IMR-90 (cell line): Measurements from ENCODE around the gene ANKRD22. TPM values are rescaled to one million over a fixed set of nuclear protein-coding genes. Genes with fewer than 3 reads are reported as not detected.

Experiments used
- ATAC-seq: fragments of 200-7000 bp; cut with Tn5 transposase; 2 replicates; pipeline ENCODE4 v1.9.1; 2020; ENCODE audit warnings: low read depth, mild to moderate bottlenecking, moderate library complexity
- BruUV-seq: library from RNA; stranded (reverse); fragments of 400-500 nt; replicated peaks from 2 replicates; lab custom pipeline; 2021; lab: Mats Ljungman, UMichigan
- CTCF ChIA-PET: fragments of 300-600 bp; formaldehyde crosslinking; extraction: SDS; loops from one replicate; lab custom pipeline; 2021; ENCODE audit warnings: antibody characterized with exemption; lab: Yijun Ruan, JAX
- POLR2A ChIA-PET: fragments of 300-600 bp; sonication (Branson Sonifier 250); formaldehyde crosslinking; loops from one replicate; lab custom pipeline; 2022; ENCODE audit warnings: antibody characterized with exemption; ENCODE audit not compliant: unreplicated experiment; lab: Charles Lee
- DNase-seq: peaks from one replicate; pipeline ENCODE4 v3.0.0; 2013
- H2AFZ ChIP-seq: replicated peaks from 2 replicates; pipeline ENCODE3; 2013; ENCODE audit warnings: low read length, mild to moderate bottlenecking; ENCODE audit not compliant: poor library complexity
- H2AK5ac ChIP-seq: 2 replicates; pipeline ENCODE4 v1.6.1; 2013; ENCODE audit warnings: low read depth, low read length, inconsistent platforms
- H2AK9ac ChIP-seq: replicated peaks from 2 replicates; pipeline ENCODE3; 2013; ENCODE audit warnings: mild to moderate bottlenecking, low read depth, low read length, moderate library complexity; ENCODE audit not compliant: poor library complexity
- H2BK120ac ChIP-seq: 2 replicates; pipeline ENCODE4 v1.6.1; 2013; ENCODE audit warnings: low read depth, low read length, inconsistent platforms
- H2BK15ac ChIP-seq: 3 replicates; pipeline ENCODE4 v1.6.1; 2013; ENCODE audit warnings: low read depth, low read length, inconsistent platforms
- H2BK20ac ChIP-seq: 2 replicates; pipeline ENCODE4 v1.6.1; 2013; ENCODE audit warnings: low read depth, mild to moderate bottlenecking, inconsistent platforms, low read length, moderate library complexity
- H2BK5ac ChIP-seq: 2 replicates; pipeline ENCODE4 v1.6.1; 2013; ENCODE audit warnings: mild to moderate bottlenecking, low read depth, low read length, inconsistent platforms; ENCODE audit not compliant: poor library complexity, severe bottlenecking
- H3K14ac ChIP-seq: replicated peaks from 2 replicates; pipeline ENCODE4 v1.6.1; 2013; ENCODE audit warnings: low read depth, low read length, inconsistent platforms
- H3K18ac ChIP-seq: 2 replicates; pipeline ENCODE4 v1.6.1; 2013; ENCODE audit warnings: low read depth, low read length, control low read depth
- H3K23ac ChIP-seq: 2 replicates; pipeline ENCODE4 v1.6.1; 2013; ENCODE audit warnings: low read depth, low read length, inconsistent platforms
- H3K27ac ChIP-seq: 2 replicates; pipeline ENCODE4 v1.5.1; 2013; ENCODE audit warnings: mild to moderate bottlenecking, control low read depth, low read length; ENCODE audit not compliant: insufficient read depth
- H3K27me3 ChIP-seq: 2 replicates; pipeline ENCODE4 v1.6.1; 2013; ENCODE audit warnings: low read length; ENCODE audit not compliant: control insufficient read depth, insufficient read depth
- H3K36me3 ChIP-seq: 2 replicates; pipeline ENCODE4 v1.6.1; 2013; ENCODE audit warnings: low read length, mixed read lengths; ENCODE audit not compliant: control insufficient read depth, insufficient read depth
- H3K4ac ChIP-seq: 2 replicates; pipeline ENCODE4 v1.6.1; 2013; ENCODE audit warnings: low read depth, low read length, inconsistent platforms
- H3K4me1 ChIP-seq: 2 replicates; pipeline ENCODE4 v1.6.1; 2013; ENCODE audit warnings: low read length, mixed read lengths; ENCODE audit not compliant: control insufficient read depth, insufficient read depth
- H3K4me2 ChIP-seq: 2 replicates; pipeline ENCODE4 v1.6.1; 2013; ENCODE audit warnings: low read depth, mild to moderate bottlenecking, control low read depth, low read length, moderate library complexity
- H3K4me3 ChIP-seq: 2 replicates; pipeline ENCODE4 v1.5.1; 2013; ENCODE audit warnings: low read depth, mild to moderate bottlenecking, control low read depth, low read length, moderate library complexity; ENCODE audit not compliant: insufficient read depth
- H3K56ac ChIP-seq: 2 replicates; pipeline ENCODE4 v1.6.1; 2013; ENCODE audit warnings: low read length, inconsistent platforms; ENCODE audit not compliant: insufficient read depth; ENCODE audit errors: extremely low read depth
- H3K79me1 ChIP-seq, 2 experiments: 2 replicates each; pipeline ENCODE4 v1.6.1; 2013; ENCODE audit warnings: low read length in 2 of 2, inconsistent platforms in 1 of 2, low read depth in 1 of 2
- H3K9ac ChIP-seq: 2 replicates; pipeline ENCODE4 v1.6.1; 2013; ENCODE audit warnings: low read depth, low read length, control low read depth
- H3K9me1 ChIP-seq: 2 replicates; pipeline ENCODE4 v1.6.1; 2013; ENCODE audit warnings: low read length, inconsistent platforms; ENCODE audit not compliant: insufficient read depth
- H3K9me3 ChIP-seq: 2 replicates; pipeline ENCODE4 v1.6.1; 2013; ENCODE audit warnings: low read length; ENCODE audit not compliant: control insufficient read depth, insufficient read depth
- H4K20me1 ChIP-seq: 2 replicates; pipeline ENCODE4 v1.6.1; 2013; ENCODE audit warnings: low read length, inconsistent platforms; ENCODE audit not compliant: insufficient read depth
- H4K5ac ChIP-seq: 2 replicates; pipeline ENCODE4 v1.6.1; 2013; ENCODE audit warnings: mild to moderate bottlenecking, low read depth, low read length, control low read depth
- H4K8ac ChIP-seq, 2 experiments: 2 replicates each; pipeline ENCODE4 v1.6.1; 2013; ENCODE audit warnings: low read depth in 2 of 2, low read length in 2 of 2, control low read depth in 1 of 2, inconsistent platforms in 1 of 2
- H4K91ac ChIP-seq: 2 replicates; pipeline ENCODE4 v1.6.1; 2013; ENCODE audit warnings: low read depth, low read length, inconsistent platforms; ENCODE audit not compliant: insufficient read depth
- ELK1 ChIP-seq: fragments of 150-350 bp; IDR thresholded peaks from 2 replicates; pipeline ENCODE4 v1.6.1; 2016; ENCODE audit warnings: low read depth, mild to moderate bottlenecking, low read length, moderate library complexity, borderline replicate concordance
- SMC3 ChIP-seq: fragments of 150-350 bp; IDR thresholded peaks from 2 replicates; pipeline ENCODE4 v1.6.1; 2016; ENCODE audit warnings: low read depth, mild to moderate bottlenecking, antibody characterized with exemption, low read length, moderate library complexity
- WGBS, 2 experiments: methylation state at CpG; one replicate each; pipeline versions ENCODE4 v1.1.5 to v1.1.7; 2013; ENCODE audit warnings: missing lambda C conversion rate in 2 of 2; ENCODE audit not compliant: insufficient read length in 1 of 2; ENCODE audit errors: extremely low coverage in 2 of 2; 5-methylcytosine and 5-hydroxymethylcytosine counted together
- dilution Hi-C: fragments of 300-500 bp; cut with HindIII; formaldehyde crosslinking; loops from one replicate; pipeline ENCODE4 v1.14.3; 2018; ENCODE audit warnings: low sequenced_read_pairs; ENCODE audit not compliant: unreplicated experiment
- in situ Hi-C: fragments of 300-500 bp; cut with MboI; formaldehyde crosslinking; loops from 3 replicates; pipeline ENCODE4 v1.14.3; 2019; ENCODE audit warnings: low sequenced_read_pairs, inconsistent platforms, mixed read lengths
- intact Hi-C: fragments of 100-400 bp; cut with micrococcal nuclease; formaldehyde crosslinking; loops from 2 replicates; pipeline ENCODE4 v1.10.0; 2022
- polyA plus RNA-seq, 3 experiments: library from polyadenylated mRNA; depleted of rRNA; stranded (reverse); fragments of >200 nt; gene quantifications; 2 replicates each; pipeline ENCODE4 v1.2.3, GENCODE V29; 2012; ENCODE audit warnings: low replicate concordance in 1 of 3
- total RNA-seq: library from RNA; depleted of rRNA; stranded (reverse); fragments of >200 nt; gene quantifications from 2 replicates; pipeline ENCODE4 v1.2.3, GENCODE V29; 2012
- TF ChIP-seq, protein P1 (sequence below): fragments of 150-350 bp; IDR thresholded peaks from 2 replicates; pipeline ENCODE4 v1.6.1; 2017; ENCODE audit warnings: mild to moderate bottlenecking, antibody characterized with exemption, low read length, low read depth

ANKRD22 gene
- total and polyA plus RNA-seq, 2 of the 4 experiments (the other 2 are of a cell fraction) = not detected

DNA sequence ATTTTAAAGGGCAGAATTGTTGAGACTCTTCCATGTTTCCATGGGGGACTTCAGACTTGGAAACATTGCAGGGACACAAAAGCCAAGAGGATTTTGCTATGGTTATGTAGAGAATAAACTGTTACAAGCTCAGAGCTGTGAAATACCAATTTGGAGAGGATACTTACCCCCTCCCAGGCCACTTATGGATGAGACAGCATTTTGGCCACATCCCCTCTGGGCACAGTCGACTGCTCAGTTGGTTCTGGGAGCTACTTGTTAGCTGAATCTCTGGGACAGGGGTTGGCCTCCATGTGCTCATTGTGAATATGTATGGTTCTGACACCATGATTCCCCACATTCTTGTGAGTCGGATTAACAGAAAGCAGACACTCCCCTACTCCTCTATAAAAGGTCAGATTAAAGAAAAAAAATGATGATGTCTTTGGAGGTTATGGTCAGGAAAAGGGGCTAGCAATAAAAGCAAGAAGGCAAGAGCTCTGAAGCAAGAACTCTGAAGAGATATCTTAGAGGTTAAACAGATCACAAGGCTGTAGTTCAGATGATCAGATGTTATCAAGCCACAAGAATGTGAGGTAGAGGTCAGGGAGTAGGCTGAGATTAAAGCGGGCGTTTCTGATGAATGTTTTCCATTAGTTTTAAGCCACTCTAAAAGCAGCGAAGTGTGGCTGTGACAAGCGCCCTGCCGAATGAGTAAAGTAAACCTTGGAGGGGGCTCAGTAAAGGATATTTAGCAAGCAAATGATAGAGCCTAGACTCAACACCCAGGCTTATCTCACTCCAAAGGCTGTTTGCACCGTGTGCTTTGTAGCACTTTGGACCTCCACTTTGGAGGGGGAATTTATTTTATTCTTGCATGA lies 45.6 kb upstream of the ANKRD22 start:
- Histone ChIP-seq H3K4me3 (no peak overlapping the region), H4K8ac (peak overlapping the region; percentile 10 to 55; a peak in 3 of 4 replicates), H3K23ac (peak overlapping the region; percentile 72), H4K5ac (peak overlapping the region; percentile 78), H2BK5ac (peak overlapping the region; percentile 72), H2AFZ (no peak overlapping the region), H4K91ac (peak overlapping the region; percentile 17), H3K9me3 (no peaks in the 10 kb centered on the region), H3K4me1 (peaks cover 37% of the 10 kb centered on the region), H3K27me3 (no peaks in the 10 kb centered on the region), H3K56ac (no peak overlapping the region), H3K4ac (peak overlapping the region; percentile 58), H3K79me1 (peaks cover 46 to 78% of the 10 kb centered on the region in 2 experiments), H2BK15ac (peak overlapping the region; percentile 29; the same call in 1 of the 3 replicates), H3K9me1 (peaks cover 24% of the 10 kb centered on the region), H3K36me3 (peaks cover 8% of the 10 kb centered on the region), H3K14ac (peak overlapping the region; percentile 81), H2AK5ac (peak overlapping the region; percentile 29; the same call in 1 of the 2 replicates), H2BK20ac (peak overlapping the region; percentile 36; the same call in 1 of the 2 replicates), H2BK120ac (peak overlapping the region; percentile 53), H3K4me2 (peak overlapping the region; percentile 65), H3K27ac (peak overlapping the region; percentile 23; the same call in 1 of the 2 replicates), H3K9ac (no peak overlapping the region), H4K20me1 (no peaks in the 10 kb centered on the region; the same call in 1 of the 2 replicates), H3K18ac (peak overlapping the region; percentile 76), H2AK9ac (no peak overlapping the region)
- intact Hi-C loops = no loop called here
- WGBS, 2 experiments = no CpG with 5 or more reads among the region's 8 CpGs
- TF ChIP-seq SMC3 = no peak
- TF ChIP-seq ELK1 = no peak
- TF ChIP-seq, protein P1, sequence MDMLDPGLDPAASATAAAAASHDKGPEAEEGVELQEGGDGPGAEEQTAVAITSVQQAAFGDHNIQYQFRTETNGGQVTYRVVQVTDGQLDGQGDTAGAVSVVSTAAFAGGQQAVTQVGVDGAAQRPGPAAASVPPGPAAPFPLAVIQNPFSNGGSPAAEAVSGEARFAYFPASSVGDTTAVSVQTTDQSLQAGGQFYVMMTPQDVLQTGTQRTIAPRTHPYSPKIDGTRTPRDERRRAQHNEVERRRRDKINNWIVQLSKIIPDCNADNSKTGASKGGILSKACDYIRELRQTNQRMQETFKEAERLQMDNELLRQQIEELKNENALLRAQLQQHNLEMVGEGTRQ = no peak
- ChIA-PET POLR2A (interaction anchor here (0.6 kb wide), 1 partner anchor 19 kb away, joined by 3 read pairs; no protein-coding TSS in a partner anchor), CTCF (no interaction called here)
- dilution Hi-C loops = no loop called here
- peak; percentile 24 for ATAC-seq
- no TSS peak for BruUV-seq
- no peak for DNase-seq
- in situ Hi-C loops = no loop called here
